Posterior vena cava (tissue), 2 donors: ENCODE results near the gene MYRIP. TPM values are rescaled to one million over a fixed set of nuclear protein-coding genes. Genes with fewer than 3 reads are reported as not detected.

ENCODE experiments used
- DNase-seq: peaks from one replicate; pipeline ENCODE4 v3.0.0-alpha.2; 2020; ENCODE audit warnings: low spot score
- intact Hi-C, 2 donors: fragments of 100-400 bp; cut with DNase I; formaldehyde crosslinking; loops; one replicate each; pipeline versions ENCODE4 v1.14.1 to v1.14.2; 2022 to 2023
- total RNA-seq, 2 donors: library from RNA; stranded (reverse); fragmentation: NEBNext Ultra II Directional; extraction: Animal tissue kit (Norgen Biotek cat#: 25700); gene quantifications; one replicate each; pipeline ENCODE4 v1.2.1, GENCODE V29; 2021
- donor health status: DM: yes; HTN: yes; CAD: no.
- donor health status: DM: yes; HTN: yes; CAD: no.

Gene MYRIP
- total RNA-seq, 2 donors from 2014 or later = 5.8 to 6.7 TPM

DNA sequence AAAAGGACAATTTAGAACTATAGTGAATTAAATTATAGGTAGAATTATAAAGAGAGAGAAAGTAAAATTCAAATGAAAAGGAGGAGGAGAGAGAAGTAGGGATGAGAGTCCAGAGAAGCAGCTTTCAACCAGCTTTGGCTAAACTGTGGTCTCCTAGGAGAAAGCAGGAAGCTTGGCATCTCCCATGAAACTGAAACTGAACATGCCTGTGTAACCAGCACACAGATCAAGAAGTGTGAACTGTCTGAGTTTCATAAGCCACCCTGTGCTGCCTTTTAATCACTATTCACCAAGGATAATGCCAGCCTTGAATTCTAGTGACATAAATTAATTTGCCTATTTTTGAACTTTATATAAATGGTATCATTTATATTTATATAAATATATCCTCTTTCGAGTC is 128.5 kb downstream of the MYRIP start:
- no peak for DNase-seq
- intact Hi-C loops = no loop called here

DNA sequence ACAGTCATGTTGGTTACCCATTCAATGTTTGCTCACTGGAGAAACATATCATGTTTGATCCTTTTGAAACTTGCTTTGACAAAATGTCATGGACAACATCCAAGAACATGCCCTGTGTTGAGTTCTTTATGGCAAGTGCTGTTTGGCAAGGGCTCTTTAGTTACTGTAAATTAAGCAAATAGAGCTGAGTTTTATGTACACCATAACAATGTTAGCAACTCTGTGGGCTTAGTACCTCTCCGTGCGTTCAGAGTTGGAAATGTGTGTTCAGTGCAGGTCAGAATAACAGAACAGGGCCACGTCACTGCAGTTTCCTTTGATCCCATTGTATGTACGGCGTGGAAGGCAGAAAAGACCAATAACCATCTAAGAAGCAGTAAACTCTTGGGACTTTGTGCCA is 132.5 kb downstream of the MYRIP start:
- DNase-seq = no peak
- intact Hi-C loops = no loop called here

DNA sequence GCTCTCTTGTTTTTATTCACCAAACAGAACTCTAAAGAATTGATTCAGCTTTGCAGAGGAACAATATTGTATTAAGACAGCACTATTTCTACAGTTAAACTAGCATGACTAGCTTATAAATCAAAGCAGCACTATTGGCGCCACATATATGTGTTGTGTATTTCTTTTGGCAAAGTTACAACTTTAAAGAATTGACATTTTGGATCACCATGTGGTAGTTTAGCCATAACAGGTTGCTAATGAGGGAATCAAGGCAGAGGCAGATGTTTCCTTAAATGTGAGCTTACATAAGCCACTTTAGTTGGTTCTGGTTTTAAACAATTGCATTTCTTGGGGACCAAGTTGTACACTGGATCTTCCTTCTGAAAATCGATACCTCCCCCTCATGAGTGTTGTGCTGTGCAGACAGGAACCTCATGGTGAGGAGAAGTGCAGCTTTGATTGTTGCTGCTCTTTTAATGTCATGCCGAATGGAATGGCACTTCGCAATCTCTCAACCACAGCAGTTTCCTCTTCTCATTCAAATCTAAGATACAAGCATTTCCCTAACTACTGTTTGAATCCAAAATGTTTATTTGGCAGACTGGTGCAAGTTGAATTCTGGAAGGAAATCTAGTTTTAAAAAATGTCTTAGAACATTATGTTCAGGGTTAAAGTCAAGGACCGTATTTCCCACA is 151.2 kb downstream of the MYRIP start:
- DNase-seq = no peak

DNA sequence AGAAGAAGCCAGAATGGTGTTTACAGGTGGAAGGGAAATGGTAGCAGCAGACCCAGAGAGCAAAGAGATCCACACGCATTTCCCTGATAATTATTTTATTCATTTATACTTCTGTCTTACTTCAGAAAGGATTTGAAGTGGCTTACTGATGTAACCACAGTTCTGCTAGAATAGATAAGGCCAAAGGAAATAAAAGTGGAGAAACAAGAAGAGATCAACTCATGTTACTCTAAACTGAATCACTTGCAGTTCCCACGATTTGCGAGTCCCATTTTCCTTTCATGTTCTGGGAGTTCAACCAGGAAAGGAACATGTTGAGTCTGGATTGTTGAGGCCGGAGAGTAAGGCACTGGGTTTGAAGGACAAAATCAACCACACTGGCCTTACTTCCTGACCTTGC is 151.8 kb downstream of the MYRIP start:
- intact Hi-C loops = no loop called here
- DNase-seq = no peak

More for the DNA sequence above, 151.2 kb downstream of the MYRIP start:
- intact Hi-C loops = no loop called here

DNA sequence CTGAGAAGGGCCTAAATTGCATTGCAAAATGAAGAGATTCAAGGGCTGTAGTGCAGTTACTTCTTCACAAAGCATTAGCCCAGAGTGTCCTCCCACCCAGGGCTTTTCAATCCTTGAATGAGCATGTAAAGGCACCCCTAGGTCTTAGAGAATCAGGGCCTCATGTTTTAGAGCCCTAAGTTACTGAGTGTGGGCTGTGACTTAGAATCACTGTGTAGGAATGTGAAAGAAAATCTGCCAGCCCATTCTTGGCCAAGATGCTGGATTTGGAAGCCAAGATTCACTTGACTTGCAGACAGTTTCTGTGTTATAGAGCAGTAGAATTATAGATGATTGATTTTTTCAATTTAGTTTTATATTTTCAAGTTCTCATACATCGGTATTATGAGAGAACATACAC is 153.2 kb downstream of the MYRIP start:
- intact Hi-C loops = no loop called here
- DNase-seq = no peak

DNA sequence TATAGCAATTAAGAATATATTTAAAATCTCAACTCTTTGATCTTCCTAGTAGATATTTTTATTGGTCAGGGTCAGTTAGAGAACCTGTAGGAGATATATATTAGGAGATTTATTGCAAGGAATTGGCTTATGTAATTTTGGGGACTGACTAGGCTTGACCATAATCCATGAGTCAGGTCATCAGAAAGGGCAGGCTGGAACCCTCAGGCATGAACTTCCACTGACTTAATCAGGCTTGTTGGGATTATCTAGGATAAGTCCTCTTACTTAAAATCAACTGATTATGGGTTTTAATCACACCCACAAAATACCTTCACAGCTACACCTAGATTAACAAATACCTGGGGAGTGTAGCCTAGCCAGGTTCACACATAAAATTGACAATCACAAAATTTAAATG is 156.1 kb downstream of the MYRIP start:
- DNase-seq = no peak
- intact Hi-C loops = no loop called here

DNA sequence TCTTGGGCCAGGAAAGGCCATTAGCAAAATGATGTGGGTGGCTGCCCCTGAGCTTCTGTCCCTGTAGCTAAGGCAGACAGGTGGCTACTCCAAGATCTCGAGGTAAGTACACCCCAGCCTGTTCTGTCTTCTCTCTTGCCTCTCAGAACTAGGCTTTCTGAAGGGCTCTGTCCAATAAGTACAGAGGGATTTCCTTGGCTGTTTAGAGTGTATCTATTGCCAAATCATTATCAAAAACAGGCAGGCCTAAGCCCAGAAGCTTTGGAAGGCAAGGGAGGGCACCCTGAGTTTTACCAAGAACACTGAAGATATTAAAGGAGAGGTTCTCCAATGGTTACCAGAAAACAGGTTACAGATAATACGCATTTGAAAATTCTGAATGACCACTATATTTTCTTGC is 156.6 kb downstream of the MYRIP start:
- DNase-seq = no peak
- intact Hi-C loops = no loop called here

DNA sequence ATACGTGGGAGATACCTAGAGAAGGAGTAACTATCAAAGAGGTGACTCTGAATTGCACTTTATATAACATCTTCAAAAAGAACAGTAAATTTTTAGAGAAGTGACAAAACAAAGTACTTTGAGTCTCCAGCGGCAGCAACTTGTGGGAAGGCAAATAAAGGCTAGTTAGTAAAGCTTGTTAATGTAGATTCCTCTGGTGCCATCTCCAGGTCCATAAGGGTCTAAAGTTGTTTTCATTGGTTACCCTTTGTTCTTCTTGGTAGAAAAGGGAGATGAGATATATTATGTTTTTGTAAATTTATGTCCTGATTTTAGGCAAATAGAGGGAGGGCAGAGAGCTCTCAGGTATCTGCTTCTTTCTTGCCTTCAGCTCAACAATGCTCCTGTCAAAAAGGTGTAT is 161.6 kb downstream of the MYRIP start:
- DNase-seq = no peak
- intact Hi-C loops = no loop called here

DNA sequence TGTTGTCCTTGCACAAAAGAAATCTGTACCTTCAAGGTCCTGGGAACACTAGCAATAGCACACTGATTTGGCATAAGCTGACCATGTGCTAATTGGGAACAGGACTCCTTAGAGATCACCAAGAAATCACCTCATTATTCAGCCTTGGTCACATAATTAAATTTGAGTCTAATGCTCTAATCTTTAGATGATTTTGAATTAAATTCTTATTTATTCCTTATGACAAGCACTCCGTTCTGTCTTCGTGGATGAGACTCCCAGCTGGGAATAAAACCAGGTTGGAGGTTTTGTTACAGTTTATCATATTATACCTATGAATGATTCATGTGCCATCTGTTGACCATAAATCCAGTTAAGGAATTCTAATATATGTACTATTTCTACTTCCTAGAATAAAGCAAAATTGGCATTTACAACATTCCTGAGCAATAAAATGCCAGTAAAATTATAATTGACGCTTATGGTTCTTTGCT is 162.2 kb downstream of the MYRIP start:
- DNase-seq = no peak

DNA sequence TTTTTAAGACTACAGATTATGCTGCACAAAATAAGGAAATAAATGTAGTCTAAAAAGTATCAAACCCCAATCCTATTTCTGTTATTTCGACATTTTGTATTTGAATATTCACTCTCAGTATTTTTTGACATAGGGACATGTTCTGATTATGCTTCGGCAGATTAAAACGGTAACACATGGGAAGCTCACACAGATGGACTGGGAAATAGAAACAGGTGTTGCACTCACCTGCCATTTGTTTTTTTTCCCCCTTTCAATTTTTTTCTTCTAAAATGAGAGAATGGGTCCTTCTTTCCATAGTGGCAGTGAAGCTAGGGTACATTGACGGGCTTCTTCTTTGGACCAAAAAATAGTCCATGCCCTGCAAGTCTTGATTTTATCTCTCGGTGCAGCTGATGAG is 163.1 kb downstream of the MYRIP start:
- no peak for DNase-seq
- intact Hi-C loops = no loop called here

More for the DNA sequence above, 162.2 kb downstream of the MYRIP start:
- intact Hi-C loops = no loop called here

DNA sequence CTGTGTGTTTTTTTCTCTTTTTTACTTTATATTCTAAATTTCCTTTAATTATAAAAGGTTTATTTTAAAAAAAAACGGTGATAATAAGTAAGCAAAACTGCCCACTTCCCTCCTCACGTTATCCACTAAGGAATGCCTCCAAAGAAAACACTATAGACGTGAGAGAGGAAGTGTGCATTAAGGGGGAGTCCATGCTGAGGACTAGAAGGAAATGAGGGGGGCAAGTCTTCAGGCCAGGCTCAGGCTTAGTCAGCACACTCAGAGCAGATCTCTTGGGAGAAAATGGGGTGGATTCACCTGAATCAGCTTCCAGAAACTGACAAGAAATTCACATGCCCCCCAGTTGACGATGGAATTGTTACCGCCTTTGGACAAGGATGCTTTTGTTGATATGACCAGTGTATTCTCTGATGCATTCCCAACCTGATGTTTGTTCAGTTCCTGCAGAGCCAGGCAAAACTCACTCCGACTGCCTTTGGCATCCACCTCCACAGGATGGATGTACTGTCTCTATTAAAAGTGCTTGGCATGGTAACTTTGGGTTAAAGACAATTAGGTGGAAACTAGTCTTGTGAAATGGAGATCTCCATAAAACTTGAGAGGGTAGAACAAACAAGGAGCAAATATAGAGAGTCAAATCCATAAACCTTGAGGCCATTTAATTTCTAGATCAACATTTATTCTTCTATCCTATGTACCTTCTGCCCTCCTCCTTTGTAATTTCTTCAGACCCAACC is 167.8 kb downstream of the MYRIP start:
- intact Hi-C loops = no loop called here
- DNase-seq = no peak

DNA sequence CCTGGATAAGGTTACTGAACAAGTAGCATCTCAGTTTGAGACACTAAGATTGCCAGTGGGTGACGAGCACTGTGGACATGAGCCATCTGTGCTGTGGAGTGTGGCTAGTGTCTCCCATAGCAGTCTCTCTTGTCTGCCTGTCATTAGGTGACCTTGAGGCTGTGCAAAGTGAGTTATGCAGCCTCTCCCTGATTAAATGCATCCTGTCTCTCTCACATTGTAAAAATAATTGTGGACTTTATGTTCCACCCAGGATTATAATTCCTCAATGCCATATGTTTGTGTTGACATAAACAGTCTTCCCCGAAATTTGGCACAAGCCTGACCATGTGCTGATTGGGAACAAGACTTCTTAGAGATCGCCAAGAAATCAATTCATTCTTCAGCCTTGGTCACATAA is 168.9 kb downstream of the MYRIP start:
- DNase-seq = no peak
- intact Hi-C loops = no loop called here

DNA sequence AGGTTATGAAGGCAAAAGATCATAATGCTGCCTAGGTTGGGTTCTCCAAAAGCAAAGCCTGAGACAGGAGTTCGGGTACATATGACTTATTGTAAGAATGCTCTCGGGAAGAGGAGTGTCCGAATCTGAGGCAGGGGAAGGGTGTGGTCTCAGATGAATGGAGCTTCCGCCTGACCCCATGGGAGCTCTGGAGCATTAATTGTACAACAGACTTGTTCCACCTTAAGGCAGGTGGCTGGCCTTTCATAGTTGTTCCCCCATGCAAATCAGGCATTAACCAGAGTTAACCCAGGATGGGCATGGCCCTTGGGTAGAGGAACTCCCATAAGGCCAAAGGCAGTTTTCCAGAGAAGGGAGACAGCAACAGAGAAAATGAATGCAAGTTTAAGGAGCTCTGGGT is 170.6 kb downstream of the MYRIP start:
- intact Hi-C loops = no loop called here
- DNase-seq = no peak

DNA sequence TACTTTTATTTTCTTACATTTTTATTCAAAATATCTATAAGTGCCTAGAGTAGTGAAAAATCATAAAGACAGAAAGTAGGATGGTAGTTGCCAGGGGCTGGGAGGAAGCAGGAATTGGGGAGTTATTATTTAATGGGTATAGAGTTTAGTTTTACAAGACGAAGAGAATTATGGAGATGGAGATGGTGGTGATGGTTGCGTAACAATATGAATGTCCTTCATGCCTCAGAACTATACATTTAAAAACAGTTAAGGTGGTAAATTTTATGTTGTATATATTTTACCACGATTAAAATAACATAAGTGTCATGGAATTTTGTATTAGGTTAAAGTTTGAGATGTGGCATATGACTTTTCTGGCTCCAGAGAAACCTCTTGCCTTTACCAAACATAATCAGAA is 171.4 kb downstream of the MYRIP start:
- intact Hi-C loops = no loop called here
- DNase-seq = no peak

DNA sequence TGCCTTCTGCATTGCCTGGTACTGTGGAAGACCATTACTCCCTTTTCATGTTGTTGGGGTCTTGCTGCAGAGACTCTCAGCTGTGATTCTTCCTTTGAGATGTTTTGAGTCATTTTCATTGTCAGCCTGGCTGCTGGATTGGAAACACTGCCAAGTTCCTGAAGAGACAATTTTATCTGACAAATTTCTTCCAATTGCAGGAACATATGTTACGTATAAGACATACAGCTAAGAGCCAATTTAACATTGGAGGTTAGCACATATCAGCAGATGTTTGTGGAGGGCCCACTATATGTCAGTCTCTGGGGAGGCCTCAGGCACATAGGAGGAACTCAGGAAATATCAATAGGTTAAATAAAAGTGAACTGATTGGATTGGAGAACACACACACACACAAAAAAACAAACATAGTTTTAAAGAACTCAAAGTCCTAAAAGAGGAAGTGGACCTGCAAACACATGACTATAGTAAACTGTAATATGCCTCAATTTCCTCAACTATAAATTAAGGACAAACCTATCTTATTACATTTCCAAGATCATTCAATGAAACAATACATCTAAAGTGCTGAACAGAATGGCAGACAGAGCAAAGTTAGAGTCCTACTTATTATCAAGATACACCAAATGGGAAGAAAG is 172.3 kb downstream of the MYRIP start:
- intact Hi-C loops = no loop called here
- DNase-seq = no peak

DNA sequence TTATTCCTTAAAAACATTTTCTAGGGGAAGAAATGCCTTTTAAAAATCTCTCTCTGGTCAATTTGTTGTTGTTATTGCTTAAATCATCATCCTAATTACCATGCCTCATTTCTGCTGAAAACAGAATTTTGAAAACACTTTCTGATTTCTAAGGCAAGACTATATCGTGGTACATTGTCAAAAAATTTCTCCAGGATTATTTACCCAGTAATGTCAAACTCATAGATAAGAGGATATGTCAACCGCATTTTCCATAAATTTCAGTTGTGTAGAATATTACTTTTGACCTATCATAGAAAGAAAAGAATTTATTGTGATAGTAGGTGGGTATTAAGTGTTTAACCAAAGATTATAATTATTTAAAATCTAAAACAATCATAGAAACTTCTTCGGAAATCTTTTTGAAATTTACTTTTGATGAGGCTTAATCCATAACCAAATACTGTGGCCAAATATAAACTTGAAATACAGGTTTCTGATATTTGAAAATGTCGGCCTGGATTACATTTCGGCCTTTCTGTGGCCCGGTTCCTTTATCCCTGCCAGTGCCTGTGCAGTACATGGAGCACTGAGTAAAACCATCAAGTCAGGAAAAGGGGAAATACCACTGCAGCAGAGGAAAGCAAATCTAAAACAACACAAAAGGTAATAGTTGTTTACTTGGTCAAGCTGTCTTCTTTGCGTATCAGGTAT is 173.4 kb downstream of the MYRIP start:
- no peak for DNase-seq

DNA sequence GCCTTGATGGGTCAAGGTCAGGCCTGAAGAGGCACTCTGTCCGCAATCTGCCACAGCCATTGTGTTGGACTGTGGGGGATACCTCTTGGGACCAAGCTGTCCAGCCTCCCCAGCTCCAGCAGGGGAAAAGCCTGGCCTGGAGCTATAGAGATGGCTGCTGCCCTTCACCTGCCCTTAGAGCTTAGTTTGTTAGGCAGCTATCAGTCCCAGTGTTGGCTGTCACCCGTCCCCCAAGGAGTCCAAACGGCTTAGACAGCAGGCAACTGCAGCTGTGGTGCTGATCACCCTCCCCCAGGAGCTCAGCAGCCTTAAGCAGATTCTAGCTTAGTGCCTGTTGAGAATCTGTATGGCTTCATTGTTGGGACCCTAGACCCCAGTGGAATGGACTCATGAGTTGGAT is 180.3 kb downstream of the MYRIP start:
- DNase-seq = no peak
- intact Hi-C loops = no loop called here

More for the DNA sequence above, 173.4 kb downstream of the MYRIP start:
- intact Hi-C loops = no loop called here

DNA sequence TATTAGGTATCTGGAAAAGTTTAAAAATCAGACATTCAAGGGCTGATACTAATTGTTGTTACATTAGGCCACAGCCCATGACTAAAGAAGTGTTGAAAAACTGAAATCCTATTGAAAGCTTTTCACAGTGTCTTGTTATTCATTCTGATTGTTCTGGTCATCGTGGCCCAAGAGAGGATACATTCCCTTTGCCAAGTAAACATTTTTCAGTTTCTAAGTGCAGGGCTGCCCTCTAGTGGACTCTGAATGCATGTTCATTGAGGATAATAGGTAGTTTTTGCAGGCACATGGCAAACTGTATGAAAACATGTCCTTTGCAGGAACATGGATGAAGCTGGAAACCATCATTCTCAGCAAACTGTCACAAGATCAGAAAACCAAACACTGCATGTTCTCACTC is 181.1 kb downstream of the MYRIP start:
- intact Hi-C loops = no loop called here
- no peak for DNase-seq

DNA sequence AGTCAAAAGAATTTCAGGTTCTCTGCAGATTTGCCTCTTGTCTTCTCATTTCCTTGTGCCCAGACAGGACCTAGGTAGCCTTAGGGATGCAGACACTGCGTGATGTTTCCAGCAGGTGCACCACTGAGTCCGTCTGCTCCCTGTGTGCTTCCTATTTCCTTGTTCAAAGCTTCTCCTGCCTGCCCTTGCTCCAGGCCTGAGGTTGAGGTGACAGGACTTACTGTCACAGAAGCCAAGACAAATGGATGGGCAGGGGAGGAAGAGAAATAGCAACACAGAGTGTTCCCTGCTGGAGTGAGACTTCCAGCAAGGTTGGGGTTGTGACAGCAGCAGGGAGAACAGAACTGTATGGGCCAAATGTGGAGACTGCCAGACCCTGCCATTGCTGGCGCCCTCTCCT is 199.4 kb downstream of the MYRIP start:
- DNase-seq = no peak
- intact Hi-C loops = no loop called here

DNA sequence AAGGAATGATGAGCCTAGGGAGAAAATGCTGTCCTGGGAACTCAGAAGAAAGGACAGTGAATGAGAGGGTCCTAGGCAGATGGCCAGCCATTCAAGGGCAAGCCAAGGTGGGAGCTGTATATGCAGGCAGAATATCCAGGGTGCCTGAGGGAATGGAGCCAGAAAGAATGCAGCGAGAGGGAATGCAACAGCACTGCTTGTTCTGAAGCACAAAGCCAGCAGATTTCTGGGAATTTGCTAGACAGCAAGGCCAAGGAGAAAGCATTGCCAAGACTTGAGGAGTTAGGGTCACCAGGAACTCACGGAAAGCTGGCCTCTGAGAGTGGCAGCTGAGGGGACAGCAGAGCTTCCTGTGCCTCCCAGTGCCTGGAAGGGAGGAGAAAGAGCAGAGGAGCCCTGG is 200.6 kb downstream of the MYRIP start:
- no peak for DNase-seq

More for the DNA sequence above, 200.6 kb downstream of the MYRIP start:
- intact Hi-C loops = no loop called here
